Measurements from ENCODE around the gene ATP11B.

DNA sequence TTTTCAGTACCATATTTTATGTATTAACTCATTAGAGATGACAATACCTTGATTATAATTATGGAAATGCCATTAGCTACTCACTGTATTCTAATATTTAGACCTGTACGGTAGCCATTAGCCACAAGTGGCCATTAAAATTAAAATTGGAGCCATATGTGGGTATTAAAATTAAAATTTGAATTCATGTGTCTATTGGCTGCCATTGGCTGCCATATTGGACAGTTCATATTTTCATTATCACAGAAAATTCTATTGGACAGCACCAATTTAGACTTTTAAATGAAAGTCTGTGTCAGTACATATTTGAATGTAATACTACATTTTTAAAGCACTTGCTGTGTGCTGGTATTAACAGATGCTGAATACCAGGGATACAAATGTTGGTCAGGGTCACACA lies 3.0 kb downstream of the ATP11B start:
- no peak for TF ChIP-seq CREB5 (CRISPR knock-in tag; IDR thresholded peaks at IDR 0.05; ENCODE audit: low read depth)
- no peak for TF ChIP-seq ZFP3 (CRISPR knock-in tag; IDR thresholded peaks at IDR 0.05)
- no peak for TF ChIP-seq RARB (CRISPR knock-in tag; IDR thresholded peaks at IDR 0.05)
- TF ChIP-seq TOX (CRISPR knock-in tag; IDR thresholded peaks at IDR 0.05; ENCODE audit: borderline replicate concordance) = no peak
